HepG2 (cell line): Measurements from ENCODE around the gene ZNRD2. TPM values are rescaled to one million over a fixed set of nuclear protein-coding genes. Genes with fewer than 3 reads are reported as not detected.

Source experiments
- DBP ChIP-seq: sonication (generic); formaldehyde crosslinking; IDR thresholded peaks from 2 replicates; pipeline ENCODE4 v1.4.0; 2020; ENCODE audit warnings: missing genetic modification reagents; ENCODE audit errors: not compliant biosample characterization
- GATA4 ChIP-seq: sonication (generic); IDR thresholded peaks from 2 replicates; pipeline ENCODE4 v1.6.1; 2016; ENCODE audit warnings: antibody characterized with exemption, low read depth, borderline replicate concordance
- GATAD1 ChIP-seq: IDR thresholded peaks from 2 replicates; pipeline ENCODE4 v1.6.1; 2016; ENCODE audit warnings: missing genetic modification reagents, missing compliant biosample characterization
- POLR2G ChIP-seq: fragments of 200-400 bp; formaldehyde crosslinking; IDR thresholded peaks from 2 replicates; pipeline ENCODE4 v1.6.1; 2018; ENCODE audit warnings: mild to moderate bottlenecking, low read depth, low read length, moderate library complexity
- RFXAP ChIP-seq: sonication (generic); formaldehyde crosslinking; IDR thresholded peaks from 2 replicates; pipeline ENCODE4 v1.4.0; 2020; ENCODE audit warnings: missing genetic modification reagents, borderline replicate concordance
- SMARCC2 ChIP-seq: fragments of 450-650 bp; IDR thresholded peaks from 2 replicates; pipeline ENCODE4 v1.6.1; 2017; ENCODE audit warnings: antibody characterized with exemption, mild to moderate bottlenecking
- ZBTB7A ChIP-seq: sonication (generic); formaldehyde crosslinking; IDR thresholded peaks from 2 replicates; pipeline ENCODE4 v1.8.0; 2022; ENCODE audit warnings: mild to moderate bottlenecking, missing genetic modification reagents
- ZNF10 ChIP-seq: sonication (generic); formaldehyde crosslinking; IDR thresholded peaks from 2 replicates; pipeline ENCODE4 v1.4.0; 2020; ENCODE audit warnings: mild to moderate bottlenecking, low read depth, missing genetic modification reagents, borderline replicate concordance
- ZNF101 ChIP-seq: sonication (generic); formaldehyde crosslinking; IDR thresholded peaks from 2 replicates; pipeline ENCODE4 v1.4.0; 2020; ENCODE audit warnings: mild to moderate bottlenecking, low read depth, missing genetic modification reagents, borderline replicate concordance
- ZNF225 ChIP-seq: sonication (generic); formaldehyde crosslinking; IDR thresholded peaks from 2 replicates; pipeline ENCODE4 v1.4.0; 2020; ENCODE audit warnings: mild to moderate bottlenecking, missing genetic modification reagents
- ZNF24 ChIP-seq: fragments of 450-650 bp; IDR thresholded peaks from 2 replicates; pipeline ENCODE4 v1.6.1; 2017; ENCODE audit warnings: antibody characterized with exemption, mild to moderate bottlenecking
- ZNF431 ChIP-seq: sonication (generic); formaldehyde crosslinking; IDR thresholded peaks from 2 replicates; pipeline ENCODE4 v1.9.0; 2022; ENCODE audit warnings: missing genetic modification reagents, low read depth, mild to moderate bottlenecking, borderline replicate concordance
- ZNF563 ChIP-seq: sonication (generic); formaldehyde crosslinking; IDR thresholded peaks from 2 replicates; pipeline ENCODE4 v1.8.0; 2022; ENCODE audit warnings: mild to moderate bottlenecking, moderate library complexity, missing genetic modification reagents
- polyA plus RNA-seq, 8 experiments: library from polyadenylated mRNA; depleted of rRNA in 3 of 8; stranded (reverse) in 7 of 8; unstranded in 1 of 8; fragments of >200 nt; fragmentation: Illumina TruSeq in 4 of 8; extraction: Trizol in 4 of 8; gene quantifications; 2 replicates each; pipeline versions ENCODE4 v1.2.1 to v1.2.3, GENCODE V29; 2011 to 2016; ENCODE audit warnings: low read depth in 4 of 8, missing spikeins in 1 of 8, mixed read lengths in 1 of 8; ENCODE audit not compliant: insufficient read depth in 1 of 8
- total RNA-seq, 5 experiments: library from RNA; depleted of rRNA; stranded (reverse); fragments of >200 nt; fragmentation: Illumina TruSeq; extraction: Trizol; gene quantifications; 2 replicates each; pipeline ENCODE4 v1.2.3, GENCODE V29; 2016; ENCODE audit warnings: low read depth in 1 of 5
- TF ChIP-seq, protein P1 (sequence below), 2 experiments: sonication (generic) in 1 of 2; formaldehyde crosslinking in 1 of 2; IDR thresholded peaks; 2 replicates each; pipeline versions ENCODE4 v1.4.0 to v1.6.1; 2016 to 2020; ENCODE audit warnings: borderline replicate concordance in 1 of 2, low read depth in 1 of 2, mild to moderate bottlenecking in 1 of 2, missing genetic modification reagents in 1 of 2
- TF ChIP-seq, protein P2 (sequence below): IDR thresholded peaks from 2 replicates; pipeline ENCODE4 v1.6.1; 2016; ENCODE audit warnings: low read depth
- TF ChIP-seq, protein P3 (sequence below): sonication (generic); formaldehyde crosslinking; IDR thresholded peaks from 2 replicates; pipeline ENCODE4 v1.9.0; 2021; ENCODE audit warnings: missing genetic modification reagents, borderline replicate concordance
- TF ChIP-seq, protein P4 (sequence below): sonication (generic); formaldehyde crosslinking; IDR thresholded peaks from 2 replicates; pipeline ENCODE4 v1.4.0; 2020; ENCODE audit warnings: missing genetic modification reagents

The ZNRD2 gene
- total and polyA plus RNA-seq, 2 of the 13 experiments (the other 11 are each of a cell fraction or from before 2014, with no cell fraction given): 29.2 to 34.0 TPM

DNA sequence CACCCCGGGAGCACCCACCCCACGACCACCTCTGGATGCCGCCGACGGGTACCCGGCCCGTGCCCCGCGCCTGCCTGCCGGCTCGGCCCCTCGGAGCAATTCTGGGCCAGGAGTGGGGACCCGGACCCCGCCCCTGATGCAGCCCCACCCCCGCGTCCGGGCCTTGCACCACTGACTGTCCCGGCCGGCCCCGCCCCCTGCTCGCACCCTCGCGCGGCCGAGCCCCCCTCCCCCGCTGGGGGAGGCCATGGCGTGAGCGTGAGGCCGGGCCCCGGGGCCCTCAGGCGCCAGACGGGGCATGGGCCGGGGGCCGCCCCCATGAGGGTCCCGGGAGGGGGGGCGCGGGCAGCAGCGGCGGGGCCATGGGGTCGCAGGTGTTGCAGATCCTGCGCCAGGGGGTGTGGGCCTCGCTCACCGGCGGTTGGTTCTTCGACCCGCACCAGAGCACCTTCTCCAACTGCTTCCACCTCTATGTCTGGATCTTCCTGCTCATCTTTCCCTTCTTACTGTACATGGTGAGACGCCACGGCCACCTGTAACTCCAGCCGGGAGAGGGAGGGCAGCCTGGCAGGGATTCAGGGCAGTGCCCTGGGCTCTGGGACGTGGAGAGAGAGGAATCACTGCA is 45.8 kb downstream of the ZNRD2 start (continued):
- TF ChIP-seq, protein P1, sequence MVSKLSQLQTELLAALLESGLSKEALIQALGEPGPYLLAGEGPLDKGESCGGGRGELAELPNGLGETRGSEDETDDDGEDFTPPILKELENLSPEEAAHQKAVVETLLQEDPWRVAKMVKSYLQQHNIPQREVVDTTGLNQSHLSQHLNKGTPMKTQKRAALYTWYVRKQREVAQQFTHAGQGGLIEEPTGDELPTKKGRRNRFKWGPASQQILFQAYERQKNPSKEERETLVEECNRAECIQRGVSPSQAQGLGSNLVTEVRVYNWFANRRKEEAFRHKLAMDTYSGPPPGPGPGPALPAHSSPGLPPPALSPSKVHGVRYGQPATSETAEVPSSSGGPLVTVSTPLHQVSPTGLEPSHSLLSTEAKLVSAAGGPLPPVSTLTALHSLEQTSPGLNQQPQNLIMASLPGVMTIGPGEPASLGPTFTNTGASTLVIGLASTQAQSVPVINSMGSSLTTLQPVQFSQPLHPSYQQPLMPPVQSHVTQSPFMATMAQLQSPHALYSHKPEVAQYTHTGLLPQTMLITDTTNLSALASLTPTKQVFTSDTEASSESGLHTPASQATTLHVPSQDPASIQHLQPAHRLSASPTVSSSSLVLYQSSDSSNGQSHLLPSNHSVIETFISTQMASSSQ (IDR thresholded peaks at IDR 0.05; ENCODE audit: low read depth): no peak
- TF ChIP-seq, protein P1 (CRISPR knock-in tag; IDR thresholded peaks at IDR 0.05; ENCODE audit: borderline replicate concordance): no peak
- no peak for TF ChIP-seq ZNF101 (CRISPR knock-in tag)
- peak; percentile 46; the same call in 1 of the 2 replicates for TF ChIP-seq ZNF563
- peak; percentile 65 for TF ChIP-seq POLR2G
- TF ChIP-seq, protein P2, sequence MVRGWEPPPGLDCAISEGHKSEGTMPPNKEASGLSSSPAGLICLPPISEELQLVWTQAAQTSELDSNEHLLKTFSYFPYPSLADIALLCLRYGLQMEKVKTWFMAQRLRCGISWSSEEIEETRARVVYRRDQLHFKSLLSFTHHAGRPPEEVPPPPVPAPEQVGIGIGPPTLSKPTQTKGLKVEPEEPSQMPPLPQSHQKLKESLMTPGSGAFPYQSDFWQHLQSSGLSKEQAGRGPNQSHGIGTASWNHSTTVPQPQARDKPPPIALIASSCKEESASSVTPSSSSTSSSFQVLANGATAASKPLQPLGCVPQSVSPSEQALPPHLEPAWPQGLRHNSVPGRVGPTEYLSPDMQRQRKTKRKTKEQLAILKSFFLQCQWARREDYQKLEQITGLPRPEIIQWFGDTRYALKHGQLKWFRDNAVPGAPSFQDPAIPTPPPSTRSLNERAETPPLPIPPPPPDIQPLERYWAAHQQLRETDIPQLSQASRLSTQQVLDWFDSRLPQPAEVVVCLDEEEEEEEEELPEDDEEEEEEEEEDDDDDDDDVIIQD (CRISPR knock-in tag): no peak
- TF ChIP-seq GATAD1 (CRISPR knock-in tag): no peak
- TF ChIP-seq ZNF10 (CRISPR knock-in tag): no peak
- TF ChIP-seq, protein P3, sequence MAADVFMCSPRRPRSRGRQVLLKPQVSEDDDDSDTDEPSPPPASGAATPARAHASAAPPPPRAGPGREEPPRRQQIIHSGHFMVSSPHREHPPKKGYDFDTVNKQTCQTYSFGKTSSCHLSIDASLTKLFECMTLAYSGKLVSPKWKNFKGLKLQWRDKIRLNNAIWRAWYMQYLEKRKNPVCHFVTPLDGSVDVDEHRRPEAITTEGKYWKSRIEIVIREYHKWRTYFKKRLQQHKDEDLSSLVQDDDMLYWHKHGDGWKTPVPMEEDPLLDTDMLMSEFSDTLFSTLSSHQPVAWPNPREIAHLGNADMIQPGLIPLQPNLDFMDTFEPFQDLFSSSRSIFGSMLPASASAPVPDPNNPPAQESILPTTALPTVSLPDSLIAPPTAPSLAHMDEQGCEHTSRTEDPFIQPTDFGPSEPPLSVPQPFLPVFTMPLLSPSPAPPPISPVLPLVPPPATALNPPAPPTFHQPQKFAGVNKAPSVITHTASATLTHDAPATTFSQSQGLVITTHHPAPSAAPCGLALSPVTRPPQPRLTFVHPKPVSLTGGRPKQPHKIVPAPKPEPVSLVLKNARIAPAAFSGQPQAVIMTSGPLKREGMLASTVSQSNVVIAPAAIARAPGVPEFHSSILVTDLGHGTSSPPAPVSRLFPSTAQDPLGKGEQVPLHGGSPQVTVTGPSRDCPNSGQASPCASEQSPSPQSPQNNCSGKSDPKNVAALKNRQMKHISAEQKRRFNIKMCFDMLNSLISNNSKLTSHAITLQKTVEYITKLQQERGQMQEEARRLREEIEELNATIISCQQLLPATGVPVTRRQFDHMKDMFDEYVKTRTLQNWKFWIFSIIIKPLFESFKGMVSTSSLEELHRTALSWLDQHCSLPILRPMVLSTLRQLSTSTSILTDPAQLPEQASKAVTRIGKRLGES: no peak; the same call in 1 of the 2 replicates
- 0 out of 2 replicates have a peak, but pooled peaks have one; percentile 23 for TF ChIP-seq GATA4
- TF ChIP-seq RFXAP (CRISPR knock-in tag): no peak
- TF ChIP-seq ZNF24: no peak
- TF ChIP-seq SMARCC2: no peak
- TF ChIP-seq DBP (CRISPR knock-in tag): no peak
- TF ChIP-seq ZNF431 (CRISPR knock-in tag): 0 out of 2 replicates have a peak, but pooled peaks have one; percentile 58
- TF ChIP-seq ZNF225: no peak
- TF ChIP-seq, protein P4, sequence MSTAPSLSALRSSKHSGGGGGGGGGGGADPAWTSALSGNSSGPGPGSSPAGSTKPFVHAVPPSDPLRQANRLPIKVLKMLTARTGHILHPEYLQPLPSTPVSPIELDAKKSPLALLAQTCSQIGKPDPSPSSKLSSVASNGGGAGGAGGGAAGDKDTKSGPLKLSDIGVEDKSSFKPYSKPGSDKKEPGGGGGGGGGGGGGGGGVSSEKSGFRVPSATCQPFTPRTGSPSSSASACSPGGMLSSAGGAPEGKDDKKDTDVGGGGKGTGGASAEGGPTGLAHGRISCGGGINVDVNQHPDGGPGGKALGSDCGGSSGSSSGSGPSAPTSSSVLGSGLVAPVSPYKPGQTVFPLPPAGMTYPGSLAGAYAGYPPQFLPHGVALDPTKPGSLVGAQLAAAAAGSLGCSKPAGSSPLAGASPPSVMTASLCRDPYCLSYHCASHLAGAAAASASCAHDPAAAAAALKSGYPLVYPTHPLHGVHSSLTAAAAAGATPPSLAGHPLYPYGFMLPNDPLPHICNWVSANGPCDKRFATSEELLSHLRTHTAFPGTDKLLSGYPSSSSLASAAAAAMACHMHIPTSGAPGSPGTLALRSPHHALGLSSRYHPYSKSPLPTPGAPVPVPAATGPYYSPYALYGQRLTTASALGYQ (CRISPR knock-in tag): no peak
- TF ChIP-seq ZBTB7A (CRISPR knock-in tag): no peak
